ENCODE results near the gene HSPB7. TPM values are rescaled to one million over a fixed set of nuclear protein-coding genes. Genes with fewer than 3 reads are reported as not detected.
"Not testable (repeated sequence)": the region's sequence is repeated elsewhere in the genome, so short reads cannot be mapped to it uniquely, and the experiment has no call there.

The HSPB7 gene
- not detected for total RNA-seq

GRCh38 chr1:16017461-16018303, at the start of gene HSPB7:
TSS of gene HSPB7 (minus strand) at chr1:16018043. CDS start at chr1:16017963, 80 bp downstream.
- Mint-ChIP-seq H3K36me3 (no peaks in the 10 kb centered on the region), H3K4me3 (no peak within 1 kb of the TSS), H3K9me3 (no peaks in the 10 kb centered on the region), H3K4me1 (ENCODE audit: low read depth in 2 of 2) (no peaks in the 10 kb centered on the region), H3K27ac (no peak within 1 kb of the TSS), H3K27me3 (peaks cover 0 to 2% of the 10 kb centered on the region in 2 donors)
- DNase-seq (ENCODE audit: low spot score) (no peak), ATAC-seq (no peak)

GRCh38 chr1:16067127-16067768, 49.4 kb upstream of the HSPB7 start:
- DNase-seq (ENCODE audit: low spot score) (no peak), ATAC-seq (no peak)
- no peaks in the 10 kb centered on the region for H3K36me3 Mint-ChIP-seq
- H3K27me3 Mint-ChIP-seq = peaks cover 14 to 28% of the 10 kb centered on the region in 2 donors
- no peak overlapping the region for H3K4me3 Mint-ChIP-seq
- H3K4me1 Mint-ChIP-seq (ENCODE audit: low read depth in 2 of 2) = peaks cover 17 to 33% of the 10 kb centered on the region in 2 donors
- H3K27ac Mint-ChIP-seq = no peak overlapping the region
- H3K9me3 Mint-ChIP-seq = no peaks in the 10 kb centered on the region

- DNase-seq (ENCODE audit: low spot score) = no peak
- no peak for ATAC-seq
- H3K27ac Mint-ChIP-seq = no peak overlapping the region
- H3K9me3 Mint-ChIP-seq = no peaks in the 10 kb centered on the region
- peaks cover 17 to 31% of the 10 kb centered on the region in 2 donors for H3K4me1 Mint-ChIP-seq (ENCODE audit: low read depth in 2 of 2)
- no peak overlapping the region for H3K4me3 Mint-ChIP-seq
- H3K36me3 Mint-ChIP-seq = no peaks in the 10 kb centered on the region
- H3K27me3 Mint-ChIP-seq = peaks cover 14 to 23% of the 10 kb centered on the region in 2 donors
These were observed 48.4 kb upstream of the HSPB7 start for GRCh38 chr1:16066245-16066644.

- Mint-ChIP-seq H3K36me3 (no peaks in the 10 kb centered on the region), H3K27me3 (peaks cover 14 to 22% of the 10 kb centered on the region in 2 donors), H3K27ac (no peak overlapping the region), H3K4me1 (ENCODE audit: low read depth in 2 of 2) (peaks cover 16 to 28% of the 10 kb centered on the region in 2 donors), H3K4me3 (no peak overlapping the region), H3K9me3 (no peaks in the 10 kb centered on the region)
- ATAC-seq = no peak
- DNase-seq (ENCODE audit: low spot score) = no peak
These were observed 47.4 kb upstream of the HSPB7 start for GRCh38 chr1:16065269-16065576.

- ATAC-seq (no peak), DNase-seq (ENCODE audit: low spot score) (no peak)
- Mint-ChIP-seq H3K4me1 (ENCODE audit: low read depth in 2 of 2) (peaks cover 12 to 24% of the 10 kb centered on the region in 2 donors), H3K9me3 (no peaks in the 10 kb centered on the region), H3K4me3 (peak overlapping the region; percentile 21), H3K27me3 (peaks cover 14 to 22% of the 10 kb centered on the region in 2 donors), H3K27ac (no peak overlapping the region), H3K36me3 (no peaks in the 10 kb centered on the region)
These were observed 46.9 kb upstream of the HSPB7 start for GRCh38 chr1:16064536-16065268.

GRCh38 chr1:16063921-16064320, 46.1 kb upstream of the HSPB7 start:
- Mint-ChIP-seq H3K36me3 (no peaks in the 10 kb centered on the region), H3K4me1 (ENCODE audit: low read depth in 2 of 2) (peaks cover 12 to 24% of the 10 kb centered on the region in 2 donors), H3K27ac (no peak overlapping the region), H3K4me3 (no peak overlapping the region), H3K9me3 (no peaks in the 10 kb centered on the region), H3K27me3 (peaks cover 14 to 22% of the 10 kb centered on the region in 2 donors)
- DNase-seq (ENCODE audit: low spot score) (no peak), ATAC-seq (no peak)

GRCh38 chr1:16063226-16063829, 45.5 kb upstream of the HSPB7 start:
- H3K4me3 Mint-ChIP-seq = no peak overlapping the region

GRCh38 chr1:16062687-16063075, 44.8 kb upstream of the HSPB7 start:
- H3K36me3 Mint-ChIP-seq; H3K4me3 Mint-ChIP-seq; H3K9me3 Mint-ChIP-seq; DNase-seq (ENCODE audit: low spot score); H3K27ac Mint-ChIP-seq; ATAC-seq: not testable (repeated sequence)
- peaks cover 14 to 19% of the 10 kb centered on the region in 2 donors for H3K27me3 Mint-ChIP-seq
- H3K4me1 Mint-ChIP-seq (ENCODE audit: low read depth in 2 of 2) = peaks cover 12 to 22% of the 10 kb centered on the region in 2 donors

More at GRCh38 chr1:16063226-16063829, 45.5 kb upstream of the HSPB7 start:
- Mint-ChIP-seq H3K9me3 (no peaks in the 10 kb centered on the region), H3K4me1 (ENCODE audit: low read depth in 2 of 2) (peaks cover 12 to 22% of the 10 kb centered on the region in 2 donors), H3K27me3 (peaks cover 14 to 19% of the 10 kb centered on the region in 2 donors), H3K36me3 (no peaks in the 10 kb centered on the region), H3K27ac (no peak overlapping the region)
- no peak for DNase-seq (ENCODE audit: low spot score)
- no peak for ATAC-seq

GRCh38 chr1:16061989-16062686, 44.3 kb upstream of the HSPB7 start:
- not testable (repeated sequence) for H3K36me3 Mint-ChIP-seq; ATAC-seq; DNase-seq (ENCODE audit: low spot score); H3K9me3 Mint-ChIP-seq; H3K4me3 Mint-ChIP-seq; H3K27ac Mint-ChIP-seq
- Mint-ChIP-seq H3K27me3 (peaks cover 14 to 19% of the 10 kb centered on the region in 2 donors), H3K4me1 (ENCODE audit: low read depth in 2 of 2) (peaks cover 12 to 22% of the 10 kb centered on the region in 2 donors)

GRCh38 chr1:16061266-16061665, 43.4 kb upstream of the HSPB7 start:
- Mint-ChIP-seq H3K36me3 (no peaks in the 10 kb centered on the region), H3K9me3 (no peaks in the 10 kb centered on the region), H3K27me3 (peaks cover 14 to 19% of the 10 kb centered on the region in 2 donors), H3K4me3 (no peak overlapping the region), H3K27ac (no peak overlapping the region), H3K4me1 (ENCODE audit: low read depth in 2 of 2) (peaks cover 12 to 22% of the 10 kb centered on the region in 2 donors)
- no peak for DNase-seq (ENCODE audit: low spot score)
- ATAC-seq = no peak

GRCh38 chr1:16058394-16059120, 40.7 kb upstream of the HSPB7 start:
- not testable (repeated sequence) for DNase-seq (ENCODE audit: low spot score); H3K9me3 Mint-ChIP-seq; H3K4me3 Mint-ChIP-seq; H3K36me3 Mint-ChIP-seq; ATAC-seq; H3K4me1 Mint-ChIP-seq (ENCODE audit: low read depth in 2 of 2); H3K27ac Mint-ChIP-seq; H3K27me3 Mint-ChIP-seq

- H3K36me3 Mint-ChIP-seq; H3K9me3 Mint-ChIP-seq; H3K4me1 Mint-ChIP-seq (ENCODE audit: low read depth in 2 of 2); DNase-seq (ENCODE audit: low spot score); H3K4me3 Mint-ChIP-seq; ATAC-seq; H3K27me3 Mint-ChIP-seq; H3K27ac Mint-ChIP-seq: not testable (repeated sequence)
These were observed 39.6 kb upstream of the HSPB7 start for GRCh38 chr1:16057314-16057915.
